WTC11 (cell line): ENCODE results near the gene PPP1R1A.

Experiments used
- ATF2 ChIP-seq: sonication (generic); formaldehyde crosslinking; IDR thresholded peaks from 2 replicates; pipeline ENCODE4 v1.8.1; 2022; ENCODE audit warnings: low read depth, missing genetic modification reagents, borderline replicate concordance
- CBFB ChIP-seq: sonication (generic); formaldehyde crosslinking; IDR thresholded peaks from 2 replicates; pipeline ENCODE4 v1.8.1; 2022; ENCODE audit warnings: mild to moderate bottlenecking, low read depth, missing genetic modification reagents
- CTCF ChIP-seq: fragments of 200-600 bp; IDR thresholded peaks from 2 replicates; pipeline ENCODE4 v1.8.0; 2022; ENCODE audit warnings: antibody characterized with exemption
- E2F1 ChIP-seq: sonication (generic); formaldehyde crosslinking; IDR thresholded peaks from 2 replicates; pipeline ENCODE4 v1.8.0; 2022; ENCODE audit warnings: mild to moderate bottlenecking, missing genetic modification reagents
- ELF4 ChIP-seq: sonication (generic); formaldehyde crosslinking; IDR thresholded peaks from 2 replicates; pipeline ENCODE4 v1.8.1; 2022; ENCODE audit warnings: low read depth, mild to moderate bottlenecking, moderate library complexity, missing genetic modification reagents
- ETV6 ChIP-seq: sonication (generic); formaldehyde crosslinking; IDR thresholded peaks from 2 replicates; pipeline ENCODE4 v1.8.1; 2022; ENCODE audit warnings: mild to moderate bottlenecking, missing genetic modification reagents
- FOXP1 ChIP-seq: sonication (generic); formaldehyde crosslinking; IDR thresholded peaks from 2 replicates; pipeline ENCODE4 v1.8.0; 2022; ENCODE audit warnings: missing genetic modification reagents, mild to moderate bottlenecking, moderate library complexity, borderline replicate concordance
- NR3C1 ChIP-seq: sonication (generic); formaldehyde crosslinking; conservative IDR thresholded peaks from 2 replicates; pipeline ENCODE4 v1.8.1; 2023; ENCODE audit warnings: low read depth, mild to moderate bottlenecking, missing genetic modification reagents
- PREB ChIP-seq: sonication (generic); formaldehyde crosslinking; IDR thresholded peaks from 2 replicates; pipeline ENCODE4 v1.8.1; 2022; ENCODE audit warnings: mild to moderate bottlenecking, missing genetic modification reagents, moderate library complexity, borderline replicate concordance
- ZNF232 ChIP-seq: sonication (generic); formaldehyde crosslinking; IDR thresholded peaks from 2 replicates; pipeline ENCODE4 v1.8.0; 2022; ENCODE audit warnings: mild to moderate bottlenecking, missing genetic modification reagents
- ZSCAN18 ChIP-seq: fragments of 250-450 bp; sonication (Bioruptor Pico); IDR thresholded peaks from 2 replicates; pipeline ENCODE4 v2.1.2; 2022; ENCODE audit warnings: mild to moderate bottlenecking, moderate library complexity

- TF ChIP-seq ATF2 (CRISPR knock-in tag) (no peak), CBFB (no peak), ZSCAN18 (no peak), CTCF (no peak), ELF4 (no peak), E2F1 (CRISPR knock-in tag) (no peak), ZNF232 (CRISPR knock-in tag) (no peak), ETV6 (CRISPR knock-in tag) (no peak), PREB (no peak), FOXP1 (no peak), NR3C1 (no peak)
These were observed 3.9 kb upstream of the PPP1R1A start for GRCh38 chr12:54592316-54592715.
